Measurements from ENCODE around the gene RPL36AL.

GRCh38 chr14:49583629-49584028 is 36.8 kb downstream of the RPL36AL start:
- no peak for TF ChIP-seq POLR2A (IDR thresholded peaks at IDR 0.05; ENCODE audit: low read depth)
- TF ChIP-seq POLR2AphosphoS5 (IDR thresholded peaks at IDR 0.05) = no peak
- TF ChIP-seq, protein P1, sequence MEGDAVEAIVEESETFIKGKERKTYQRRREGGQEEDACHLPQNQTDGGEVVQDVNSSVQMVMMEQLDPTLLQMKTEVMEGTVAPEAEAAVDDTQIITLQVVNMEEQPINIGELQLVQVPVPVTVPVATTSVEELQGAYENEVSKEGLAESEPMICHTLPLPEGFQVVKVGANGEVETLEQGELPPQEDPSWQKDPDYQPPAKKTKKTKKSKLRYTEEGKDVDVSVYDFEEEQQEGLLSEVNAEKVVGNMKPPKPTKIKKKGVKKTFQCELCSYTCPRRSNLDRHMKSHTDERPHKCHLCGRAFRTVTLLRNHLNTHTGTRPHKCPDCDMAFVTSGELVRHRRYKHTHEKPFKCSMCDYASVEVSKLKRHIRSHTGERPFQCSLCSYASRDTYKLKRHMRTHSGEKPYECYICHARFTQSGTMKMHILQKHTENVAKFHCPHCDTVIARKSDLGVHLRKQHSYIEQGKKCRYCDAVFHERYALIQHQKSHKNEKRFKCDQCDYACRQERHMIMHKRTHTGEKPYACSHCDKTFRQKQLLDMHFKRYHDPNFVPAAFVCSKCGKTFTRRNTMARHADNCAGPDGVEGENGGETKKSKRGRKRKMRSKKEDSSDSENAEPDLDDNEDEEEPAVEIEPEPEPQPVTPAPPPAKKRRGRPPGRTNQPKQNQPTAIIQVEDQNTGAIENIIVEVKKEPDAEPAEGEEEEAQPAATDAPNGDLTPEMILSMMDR (IDR thresholded peaks at IDR 0.05) = no peak
